ENCODE results near the gene KAZN.

KAZN gene

DNA sequence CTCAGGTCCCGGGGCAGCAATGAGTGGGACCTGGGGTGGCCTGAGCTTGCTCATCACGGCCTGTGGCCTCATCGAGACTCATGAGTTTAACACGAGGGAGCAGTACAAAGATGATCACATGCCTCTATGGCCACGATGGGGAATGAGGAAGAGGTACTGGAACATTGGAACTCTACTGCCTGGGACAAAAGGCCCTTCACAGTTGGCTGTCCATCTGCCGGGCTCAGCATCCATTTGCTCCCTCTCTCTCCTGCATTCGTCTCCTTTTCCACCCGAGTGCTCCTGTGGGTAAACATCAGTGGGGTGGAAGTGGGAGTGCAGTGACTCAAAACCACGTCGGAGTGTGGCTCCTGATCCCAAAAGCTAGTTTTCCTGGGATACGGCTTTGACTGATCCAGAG, 124.9 kb downstream of the KAZN start:
- no peak for DNase-seq

DNA sequence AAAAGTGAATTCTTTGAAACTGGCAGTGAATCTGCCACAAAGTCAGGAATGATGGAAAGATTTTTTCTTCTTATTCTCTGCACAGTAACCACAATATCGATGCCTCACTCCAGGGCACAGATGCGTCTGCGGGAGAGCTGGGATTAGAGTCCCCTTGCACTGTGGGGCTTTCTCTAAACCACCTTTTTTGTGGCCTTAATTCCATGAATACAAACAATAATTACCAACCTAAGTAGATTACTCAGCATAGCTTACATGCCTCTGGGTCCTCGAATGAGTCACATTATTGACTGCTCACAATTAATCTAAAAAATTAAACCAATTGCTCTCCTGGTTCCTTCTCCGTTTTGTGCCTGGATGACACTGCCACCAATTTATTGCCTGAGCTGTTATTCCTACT, 125.8 kb downstream of the KAZN start:
- DNase-seq: no peak

DNA sequence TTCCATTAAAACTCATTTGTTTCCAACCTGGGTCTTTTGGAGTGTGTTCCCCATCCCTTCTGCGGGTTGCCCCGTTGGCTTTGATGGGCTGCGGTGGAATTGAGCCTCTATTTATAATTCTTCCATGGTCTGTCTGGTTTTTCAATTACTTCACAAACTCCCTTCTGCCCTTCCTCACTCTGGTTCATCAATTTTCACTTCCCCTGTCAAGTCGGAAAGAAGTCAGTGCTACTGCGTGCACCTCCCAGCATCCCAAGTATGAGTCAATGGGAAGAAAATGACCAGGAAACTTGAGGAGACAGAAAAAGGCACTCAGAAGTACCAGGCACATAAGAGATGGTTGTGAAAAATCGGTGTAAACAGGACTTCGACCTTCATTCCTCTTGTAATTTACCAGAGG, 126.2 kb downstream of the KAZN start:
- no peak for DNase-seq

DNA sequence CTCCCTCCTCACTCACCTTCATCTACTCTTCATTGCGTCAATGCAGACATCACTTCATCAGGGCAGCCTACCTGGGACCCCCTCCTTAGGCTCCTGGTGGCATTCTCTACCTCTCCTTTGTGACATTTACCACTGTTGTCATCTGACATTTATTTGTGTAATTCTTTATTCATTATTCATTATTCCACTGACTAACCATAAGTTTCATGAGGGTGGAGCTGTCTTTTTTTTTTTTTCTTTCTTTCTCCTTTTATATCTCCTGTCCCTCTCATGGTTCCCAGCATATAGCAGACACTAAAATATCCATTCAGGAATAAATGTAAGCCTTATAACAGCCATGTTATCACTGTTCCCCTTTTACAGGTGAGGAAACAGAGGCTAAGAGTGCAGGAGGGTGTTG, 126.8 kb downstream of the KAZN start:
- no peak for DNase-seq

DNA sequence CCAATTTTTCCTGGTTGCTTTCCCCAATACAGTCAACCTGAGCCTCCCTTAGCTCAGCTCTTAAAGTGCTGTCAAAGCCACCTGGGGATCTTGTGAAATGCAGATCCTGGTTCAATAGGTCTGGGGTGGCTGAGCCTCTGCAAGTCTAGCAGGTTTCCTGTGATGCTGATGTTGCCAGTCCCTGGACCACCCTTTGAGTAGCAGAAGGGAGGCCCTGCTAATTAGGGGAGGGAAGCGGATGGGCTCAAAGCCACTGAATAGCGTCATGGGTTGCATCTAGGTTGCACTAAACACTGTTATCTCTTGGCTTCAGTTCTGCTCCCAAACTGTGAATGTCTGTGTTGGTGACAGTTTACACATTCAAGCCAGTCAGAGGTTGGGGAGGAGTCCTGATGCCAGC, 127.2 kb downstream of the KAZN start:
- no peak for DNase-seq

DNA sequence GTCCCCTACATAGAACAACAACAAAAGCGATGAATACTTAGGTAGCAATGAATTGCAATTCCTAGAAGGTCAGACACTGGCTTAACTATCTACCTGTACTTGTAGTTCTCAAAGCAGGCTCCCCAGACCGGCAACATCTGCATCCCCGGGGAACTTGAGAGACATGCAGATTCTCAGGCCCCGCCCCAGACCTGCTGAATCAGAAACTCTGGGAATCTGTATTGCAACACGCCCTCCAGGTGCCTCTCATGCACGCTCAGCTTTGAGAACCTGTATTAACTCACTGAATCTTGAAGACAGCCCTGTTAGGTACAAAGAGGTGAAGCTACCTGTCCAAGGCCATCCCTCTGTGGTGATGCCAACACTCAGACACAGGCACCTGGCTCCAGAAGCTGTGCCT, 128.1 kb downstream of the KAZN start:
- DNase-seq: no peak

DNA sequence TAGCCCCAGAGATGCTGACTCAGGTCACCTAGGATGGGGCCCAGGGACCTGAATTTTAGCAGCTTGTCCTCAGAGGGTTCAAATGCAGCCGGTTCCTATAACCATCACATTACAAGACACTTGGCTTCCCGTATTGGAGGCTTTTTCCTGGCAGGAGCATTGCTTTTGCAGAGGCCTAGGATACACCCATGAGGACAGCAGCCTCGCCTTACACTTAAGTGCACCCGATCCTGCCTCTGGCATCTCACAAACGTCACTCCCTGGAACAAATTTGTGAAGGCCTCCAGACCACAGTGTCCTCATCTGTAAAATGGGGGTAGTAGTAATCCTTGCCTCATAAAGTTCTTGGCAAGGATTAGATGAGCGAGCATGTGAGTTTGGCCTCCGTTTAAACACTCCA, 130.0 kb downstream of the KAZN start:
- no peak for DNase-seq

DNA sequence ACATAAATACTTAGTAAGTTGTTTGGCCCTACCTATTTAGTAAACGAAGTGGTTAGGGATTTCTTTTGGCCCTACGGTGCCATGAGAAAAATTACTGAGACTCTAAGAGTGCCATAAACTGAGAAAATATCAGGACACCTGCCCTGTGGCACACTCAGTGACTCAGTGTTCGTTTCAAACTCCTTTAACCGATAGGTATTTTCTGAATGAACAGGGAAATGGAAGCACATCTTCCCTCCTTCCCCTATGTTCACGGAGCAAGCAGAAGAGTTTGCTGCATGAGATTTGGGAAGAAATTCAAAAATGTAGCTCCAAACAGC, 134.2 kb downstream of the KAZN start:
- no peak for DNase-seq

DNA sequence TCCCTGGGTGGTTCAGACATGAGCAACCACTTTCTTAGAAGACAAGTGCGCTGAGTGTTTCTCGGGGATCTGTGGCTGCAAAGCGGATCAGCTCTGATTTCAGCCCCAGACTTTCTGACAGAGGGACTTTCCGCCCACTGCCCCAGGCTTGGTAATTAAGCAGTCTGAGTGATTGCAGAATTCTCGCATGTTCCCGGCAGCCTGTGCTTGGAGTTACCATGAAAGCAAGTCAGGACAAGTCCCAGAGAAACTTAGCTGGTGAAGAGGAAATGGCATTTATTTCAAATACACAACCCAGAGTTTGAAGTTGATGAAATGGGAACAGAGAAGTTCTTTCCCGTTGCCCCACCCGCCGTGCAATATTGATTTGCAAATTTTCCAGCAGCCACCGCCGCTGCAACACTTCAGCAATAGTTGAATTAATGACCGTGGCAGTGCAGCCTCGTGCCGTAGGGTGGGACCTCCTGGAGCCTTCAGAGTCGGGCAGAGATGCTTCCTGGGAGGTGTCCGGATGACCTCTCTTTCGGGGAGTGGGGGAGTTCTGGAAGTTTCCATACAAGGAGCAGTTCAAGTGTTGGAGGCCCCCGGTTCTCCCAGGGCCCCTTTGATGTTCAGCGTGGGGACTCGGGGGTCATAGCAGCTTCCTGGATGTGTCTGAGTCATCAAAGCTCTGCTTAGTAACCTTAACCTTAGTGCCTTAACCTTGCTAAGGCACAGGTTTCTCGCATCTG, 134.7 kb downstream of the KAZN start:
- peak; percentile 41 for DNase-seq

DNA sequence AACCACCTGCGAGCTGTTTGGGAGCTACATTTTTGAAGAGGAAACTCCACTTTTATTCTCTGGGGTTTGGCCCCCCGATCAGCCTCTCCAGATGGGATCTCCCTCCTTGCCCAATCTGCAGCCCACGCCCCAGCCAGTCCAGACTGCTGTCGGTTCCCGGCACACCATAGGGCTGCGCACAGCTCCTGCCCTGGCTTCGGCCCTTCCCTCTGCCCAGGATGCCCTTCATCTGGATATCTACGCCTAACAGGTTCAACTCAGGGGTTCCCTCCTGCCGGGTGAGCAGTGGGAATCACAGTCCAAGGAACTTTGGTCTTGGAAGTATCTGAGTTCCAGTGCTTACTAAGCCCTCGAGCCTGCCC, 135.3 kb downstream of the KAZN start:
- no peak for DNase-seq

DNA sequence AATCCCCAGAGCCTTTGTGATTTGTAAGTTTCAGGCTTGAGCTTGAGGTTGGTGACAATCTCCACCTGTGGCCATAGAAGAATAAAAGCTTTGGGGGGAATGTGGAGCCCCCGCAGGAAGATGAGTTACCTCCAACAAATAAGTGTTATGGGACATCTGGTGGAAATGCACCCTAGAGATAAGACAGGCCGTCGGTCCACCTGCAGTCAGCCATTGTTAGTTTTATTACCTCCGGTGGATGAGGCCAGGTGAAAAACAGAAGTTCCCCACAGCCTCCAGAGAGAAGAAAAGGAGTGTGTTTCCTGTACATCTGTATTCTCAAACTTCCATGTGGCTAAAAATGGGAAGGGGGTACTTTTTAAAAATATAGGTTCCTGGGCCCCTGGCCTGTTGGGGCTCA, 137.4 kb downstream of the KAZN start:
- peak; percentile 73 for DNase-seq

DNA sequence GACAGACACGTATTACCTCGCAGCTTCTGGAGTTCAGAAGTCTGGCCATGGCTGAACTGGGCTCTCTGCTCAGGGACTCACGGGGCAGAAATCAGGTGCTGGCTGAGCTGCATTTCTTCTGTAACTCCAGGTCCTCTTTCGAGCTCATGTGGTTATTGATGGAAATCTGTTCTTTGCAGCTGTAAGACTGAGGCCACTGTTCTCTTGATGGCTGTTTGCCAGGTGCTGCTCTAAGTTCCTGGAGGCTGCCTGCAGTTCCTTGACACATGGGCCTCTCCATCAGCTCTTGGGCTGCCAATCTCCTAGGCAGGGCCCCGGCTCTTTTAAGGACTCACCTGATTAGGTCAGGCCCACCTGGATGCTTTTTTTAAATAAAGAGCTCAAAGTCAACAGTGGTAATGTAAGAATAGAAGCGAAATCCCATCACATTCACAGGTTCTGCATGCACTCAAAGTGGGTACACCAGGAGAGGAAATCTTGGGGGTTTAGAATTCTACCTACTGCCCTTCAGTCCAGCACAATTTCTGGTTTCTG, 139.1 kb downstream of the KAZN start:
- DNase-seq: no peak

DNA sequence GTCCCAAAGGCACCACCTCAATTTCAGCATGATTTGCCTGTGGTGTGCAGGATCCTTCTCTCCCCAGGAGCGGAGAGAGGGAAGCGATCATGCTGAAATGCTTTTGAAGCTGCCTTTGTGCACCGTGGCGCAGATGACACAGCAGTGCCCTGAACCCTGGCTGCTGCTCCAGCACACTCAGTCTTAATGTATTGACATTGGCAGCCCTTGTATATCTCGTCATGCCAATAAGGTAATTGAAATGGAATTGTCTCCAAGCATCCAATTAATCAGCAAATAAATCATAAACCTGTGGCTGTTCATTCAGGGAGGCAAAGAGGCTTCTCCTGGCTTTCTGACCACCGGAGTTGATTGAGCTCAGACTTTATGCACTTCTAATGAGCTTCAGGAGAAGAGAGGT, 139.8 kb downstream of the KAZN start:
- peak; percentile 98 for DNase-seq

DNA sequence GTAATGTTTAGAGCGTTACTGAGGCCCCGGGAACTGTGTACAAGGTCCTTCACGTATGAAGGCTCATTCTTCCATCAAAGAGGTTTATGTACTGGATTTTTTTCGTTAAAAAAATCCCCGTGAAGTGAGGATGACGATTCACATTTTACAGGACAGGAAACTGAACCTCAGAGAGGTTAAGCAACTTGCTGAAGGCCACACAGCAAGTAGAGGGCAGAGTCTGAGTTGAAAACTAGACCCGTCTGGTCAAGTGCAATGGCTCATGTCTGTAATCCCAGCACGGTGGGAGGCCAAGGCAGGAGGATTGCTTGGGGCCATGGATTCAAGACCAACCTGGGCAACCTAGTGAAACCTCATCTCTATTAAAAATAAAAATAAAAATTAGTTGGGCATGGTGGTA, 140.2 kb downstream of the KAZN start:
- no peak for DNase-seq

DNA sequence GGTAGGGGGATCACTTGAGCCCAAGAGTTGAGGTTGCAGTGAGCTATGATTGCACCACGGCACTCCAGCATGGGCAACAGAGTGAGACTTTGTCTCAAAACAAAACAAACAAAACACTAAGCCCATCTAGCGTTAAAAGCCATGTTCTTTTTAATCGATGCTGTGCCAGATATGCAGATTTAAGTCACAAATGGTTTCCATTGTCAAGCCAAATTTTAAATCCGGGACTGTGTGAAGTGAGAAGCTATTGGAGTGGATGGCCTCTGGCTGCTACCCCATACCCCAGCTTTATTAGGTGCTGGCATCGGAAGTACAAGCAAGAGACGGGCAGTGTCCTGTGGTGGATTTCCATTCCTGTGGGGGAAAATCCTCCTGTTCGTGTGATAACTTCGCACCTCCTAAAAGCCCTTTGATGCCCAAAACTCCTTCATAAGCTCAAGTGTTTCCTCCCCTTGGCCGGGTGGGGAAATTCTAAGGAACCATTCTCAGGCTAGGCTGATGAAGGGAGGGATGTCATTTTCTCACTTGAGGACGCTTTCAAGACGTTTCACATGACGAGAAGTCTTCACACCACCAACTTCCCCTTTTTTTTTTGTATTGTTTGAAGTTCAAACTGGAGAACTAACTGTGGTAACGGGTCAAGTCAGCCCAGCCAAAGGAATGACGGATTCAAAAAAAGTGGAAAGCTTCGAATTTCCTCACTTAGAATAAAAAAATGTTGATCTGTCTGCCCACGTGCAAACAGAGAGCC, 140.8 kb downstream of the KAZN start:
- no peak for DNase-seq

DNA sequence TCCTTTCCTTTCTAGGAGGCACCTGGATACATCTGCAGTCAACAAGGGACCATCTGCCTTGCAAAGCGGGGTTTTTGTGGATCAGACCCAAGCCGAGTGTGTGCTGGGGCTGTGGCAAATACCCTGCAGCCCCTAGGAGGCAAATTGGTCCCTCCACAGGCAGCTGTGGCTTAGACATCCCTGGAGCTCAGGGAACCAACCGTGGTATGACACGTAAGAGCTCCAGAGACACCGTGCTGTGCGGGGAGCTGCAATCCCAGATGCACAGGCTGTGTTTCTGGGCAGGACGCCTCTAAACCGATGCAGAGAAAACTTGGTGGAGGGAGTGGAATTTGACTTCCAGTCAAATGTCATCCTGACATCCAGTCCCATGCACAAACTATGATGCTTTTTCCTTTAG, 141.5 kb downstream of the KAZN start:
- no peak for DNase-seq

DNA sequence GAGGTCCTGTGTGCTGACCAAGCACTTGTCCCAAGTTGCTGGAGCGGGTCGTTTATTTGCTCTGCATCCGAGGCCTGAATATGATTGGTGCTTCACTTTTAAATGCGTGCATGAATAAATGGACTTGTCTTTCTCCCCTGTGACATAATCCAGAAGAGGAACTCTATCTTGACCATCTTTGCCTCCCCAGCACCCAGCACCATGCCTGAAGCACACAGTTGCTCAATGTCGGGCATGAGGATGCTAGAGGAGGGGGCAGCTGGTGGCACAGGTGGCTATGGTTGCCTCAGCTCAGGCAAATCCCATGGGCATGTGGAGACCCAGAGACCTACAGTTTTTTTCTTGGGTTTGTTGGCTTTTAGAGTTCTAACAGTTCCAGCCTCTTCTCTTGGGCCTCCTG, 142.6 kb downstream of the KAZN start:
- no peak for DNase-seq

DNA sequence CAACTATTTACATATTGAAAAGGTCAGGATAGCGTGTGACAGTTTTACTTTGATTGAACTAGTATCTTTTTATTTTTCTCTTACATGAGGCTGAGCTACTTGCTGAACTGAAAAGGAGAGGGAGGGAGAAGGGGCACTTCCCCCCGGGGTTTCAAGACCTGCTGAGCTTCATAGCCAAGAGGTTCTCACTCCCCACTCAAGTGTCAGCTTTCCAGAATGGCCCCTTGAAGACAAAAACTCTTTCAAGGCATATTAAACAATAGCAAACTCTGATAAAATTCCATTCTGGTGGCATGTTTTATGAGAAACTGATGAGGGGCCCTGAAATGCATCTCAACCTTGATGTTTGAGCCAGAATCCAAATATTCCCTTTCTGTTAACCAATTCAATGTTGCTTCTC, 143.0 kb downstream of the KAZN start:
- DNase-seq: no peak

DNA sequence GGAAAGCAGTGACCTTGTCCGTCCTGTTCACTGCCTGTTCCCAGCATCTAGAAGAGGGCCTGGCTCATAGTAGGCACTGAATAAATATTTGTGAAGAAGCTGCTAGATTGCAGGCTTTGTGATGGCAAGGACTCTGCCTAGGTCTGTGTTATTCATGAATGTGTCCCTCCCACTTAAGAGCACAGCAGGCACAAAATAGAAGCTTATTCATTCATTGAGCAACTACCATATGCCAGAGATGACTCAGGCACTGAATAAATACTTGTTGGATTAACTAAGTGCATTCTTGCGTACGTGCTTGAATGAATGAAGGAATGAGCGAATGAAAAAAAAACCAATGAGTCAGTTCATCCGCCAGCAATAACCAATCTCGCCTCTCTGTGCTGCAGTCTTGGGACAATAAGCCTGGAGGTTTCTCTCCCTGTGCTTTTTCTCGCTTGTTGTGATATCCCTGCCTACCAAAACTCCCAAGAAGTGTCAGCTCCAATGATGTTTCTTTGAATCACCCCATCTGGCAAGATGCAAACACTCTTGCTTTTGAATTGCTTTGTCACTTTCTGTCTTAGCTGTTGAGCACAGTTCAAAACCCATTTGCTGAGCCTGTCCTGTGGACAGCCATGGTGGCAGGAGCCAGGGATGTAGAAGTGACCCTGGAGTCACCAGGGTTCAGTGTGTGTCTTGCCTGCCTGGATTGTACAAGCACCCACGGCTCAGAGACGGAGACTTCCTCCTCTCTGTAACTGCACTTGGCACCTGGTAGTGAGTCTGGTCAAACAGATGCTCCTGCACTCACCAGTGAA, 143.9 kb downstream of the KAZN start:
- DNase-seq: peak; percentile 52

DNA sequence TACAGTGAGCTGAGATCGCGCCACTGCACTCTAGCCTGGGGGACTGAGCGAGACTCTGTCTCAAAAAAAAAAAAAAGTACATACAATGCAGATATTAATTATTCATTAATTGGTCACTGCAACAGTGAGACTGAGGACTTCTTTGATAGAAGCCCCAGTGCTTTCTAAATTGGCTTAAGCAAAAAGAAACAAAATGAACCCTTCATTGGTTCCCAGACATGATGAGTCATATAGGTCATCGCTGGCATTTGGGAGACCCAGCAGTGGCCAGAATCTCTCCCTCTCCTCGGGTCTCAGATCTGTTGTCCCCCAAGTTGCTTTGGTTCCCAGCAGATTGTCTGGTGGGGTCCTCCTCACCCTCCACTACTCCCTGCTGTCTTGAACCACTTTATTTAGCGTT, 144.9 kb downstream of the KAZN start:
- no peak for DNase-seq

DNA sequence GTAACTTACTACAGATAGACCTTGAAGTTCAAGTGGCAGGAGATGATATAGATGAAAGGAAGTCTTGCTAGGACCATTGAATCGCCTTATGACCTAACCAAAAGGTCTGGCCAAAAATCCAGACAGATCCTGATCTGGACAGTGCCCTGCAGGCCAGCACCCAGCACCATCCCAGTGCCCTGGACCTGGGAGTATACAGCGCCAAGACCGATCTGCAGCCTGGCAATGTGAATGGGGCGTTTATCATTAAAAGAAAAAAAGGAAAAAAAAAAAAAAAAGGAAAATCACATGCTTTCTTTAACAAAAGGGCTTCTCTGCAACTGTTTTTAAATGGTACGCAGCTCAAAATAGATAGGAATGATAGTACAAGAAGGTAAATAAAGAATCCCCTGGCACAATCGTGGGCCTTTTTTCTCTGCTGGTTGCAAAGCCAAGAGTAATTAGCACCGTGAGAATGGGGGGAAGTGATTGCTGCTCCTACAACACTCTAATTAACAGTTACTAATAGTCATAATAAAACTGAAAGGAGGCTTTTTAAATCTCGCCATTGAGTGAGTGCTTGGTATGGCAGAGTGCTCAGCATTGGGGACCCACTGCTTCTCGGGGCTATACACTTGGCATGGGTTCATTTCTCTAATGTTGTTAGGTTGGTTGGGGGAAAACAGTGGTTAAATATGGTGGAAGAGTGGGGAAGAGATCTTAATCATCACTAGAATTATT, 146.7 kb downstream of the KAZN start:
- DNase-seq: no peak

DNA sequence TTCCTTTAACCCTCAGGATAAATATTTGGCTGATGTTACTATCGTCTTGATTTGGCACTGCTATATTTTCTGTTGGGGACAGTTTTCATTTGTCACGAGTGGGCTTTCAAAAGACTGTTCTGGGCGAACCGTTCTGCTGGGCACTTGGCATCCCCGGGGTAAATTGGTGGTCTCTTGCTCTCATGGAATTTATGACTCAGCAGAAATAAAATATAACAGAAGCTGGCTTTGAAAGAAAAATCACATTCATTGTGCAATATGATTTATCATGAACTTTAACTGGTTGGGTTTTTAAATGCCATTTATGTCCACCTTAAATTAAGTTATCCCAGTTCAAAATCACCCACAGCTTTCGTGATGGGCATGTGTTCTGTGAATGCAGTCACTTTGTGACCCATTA, 147.3 kb downstream of the KAZN start:
- no peak for DNase-seq

DNA sequence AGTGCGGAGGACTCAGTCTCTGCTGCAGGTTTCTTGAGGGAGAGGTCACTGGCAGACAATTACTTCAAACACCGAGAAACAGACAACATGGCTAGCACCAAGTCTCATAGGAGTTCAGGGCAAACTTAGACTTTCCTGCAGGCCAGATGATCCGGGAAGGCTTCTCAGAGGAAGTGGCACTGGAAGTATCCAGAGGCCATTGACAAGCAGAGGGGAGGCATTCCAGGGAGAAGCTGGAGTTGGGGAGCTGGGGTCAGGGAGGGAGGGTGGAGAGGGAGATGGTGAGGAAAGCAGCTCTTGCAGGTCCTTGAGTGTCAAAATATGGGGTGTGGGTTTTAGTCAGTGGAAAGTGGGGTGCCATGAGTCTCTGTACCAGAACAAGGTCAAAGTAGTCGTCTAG, 147.9 kb downstream of the KAZN start:
- no peak for DNase-seq
